GM19035 (cell line): Measurements from ENCODE around the gene ADTRP.
"Not testable (repeated sequence)": the region's sequence is repeated elsewhere in the genome, so short reads cannot be mapped to it uniquely, and the experiment has no call there.

Experiments used
- ATAC-seq: cut with Tn5 transposase; IDR thresholded peaks from one replicate; pipeline ENCODE4 v1.9.1; 2021; ENCODE audit not compliant: unreplicated experiment

ADTRP gene

GRCh38 chr6:11702089-11702488 is 76.5 kb downstream of the ADTRP start:
- ATAC-seq = no peak

- ATAC-seq = no peak
These were observed 77.0 kb downstream of the ADTRP start for GRCh38 chr6:11701573-11701972.

GRCh38 chr6:11700118-11700718 is 78.4 kb downstream of the ADTRP start:
- no peak for ATAC-seq

- ATAC-seq = no peak
These were observed 79.0 kb downstream of the ADTRP start for GRCh38 chr6:11699576-11699975.

GRCh38 chr6:11692451-11693376 is 85.9 kb downstream of the ADTRP start:
- ATAC-seq = no peak

- no peak for ATAC-seq
These were observed 88.8 kb downstream of the ADTRP start for GRCh38 chr6:11689847-11690246.

GRCh38 chr6:11689400-11689799 is 89.2 kb downstream of the ADTRP start:
- ATAC-seq = not testable (repeated sequence)

GRCh38 chr6:11688425-11688709 is 90.2 kb downstream of the ADTRP start:
- ATAC-seq = no peak

GRCh38 chr6:11685481-11686093 is 93.0 kb downstream of the ADTRP start:
- no peak for ATAC-seq

- ATAC-seq = no peak
These were observed 93.6 kb downstream of the ADTRP start for GRCh38 chr6:11684901-11685480.

- ATAC-seq = no peak
These were observed 94.7 kb downstream of the ADTRP start for GRCh38 chr6:11683871-11684270.

- no peak for ATAC-seq
These were observed 96.0 kb downstream of the ADTRP start for GRCh38 chr6:11682561-11682975.

GRCh38 chr6:11681770-11682169 is 96.8 kb downstream of the ADTRP start:
- no peak for ATAC-seq

GRCh38 chr6:11681357-11681756 is 97.2 kb downstream of the ADTRP start:
- ATAC-seq = no peak

GRCh38 chr6:11680479-11680878 is 98.1 kb downstream of the ADTRP start:
- ATAC-seq = not testable (repeated sequence)

- ATAC-seq = no peak
These were observed 99.5 kb downstream of the ADTRP start for GRCh38 chr6:11679099-11679498.

GRCh38 chr6:11675601-11676000 is 103.0 kb downstream of the ADTRP start:
- no peak for ATAC-seq

GRCh38 chr6:11672669-11673068 is 105.9 kb downstream of the ADTRP start:
- no peak for ATAC-seq

- no peak for ATAC-seq
These were observed 106.3 kb downstream of the ADTRP start for GRCh38 chr6:11672256-11672655.

GRCh38 chr6:11669696-11670095 is 108.9 kb downstream of the ADTRP start:
- no peak for ATAC-seq

GRCh38 chr6:11668455-11668854 is 110.1 kb downstream of the ADTRP start:
- no peak for ATAC-seq

GRCh38 chr6:11667876-11668275 is 110.7 kb downstream of the ADTRP start:
- no peak for ATAC-seq
